ENCODE results near the gene ACTL10.
A peak's percentile ranks its signal among the peaks of the same experiment; 100 is the strongest.

The ACTL10 gene

DNA sequence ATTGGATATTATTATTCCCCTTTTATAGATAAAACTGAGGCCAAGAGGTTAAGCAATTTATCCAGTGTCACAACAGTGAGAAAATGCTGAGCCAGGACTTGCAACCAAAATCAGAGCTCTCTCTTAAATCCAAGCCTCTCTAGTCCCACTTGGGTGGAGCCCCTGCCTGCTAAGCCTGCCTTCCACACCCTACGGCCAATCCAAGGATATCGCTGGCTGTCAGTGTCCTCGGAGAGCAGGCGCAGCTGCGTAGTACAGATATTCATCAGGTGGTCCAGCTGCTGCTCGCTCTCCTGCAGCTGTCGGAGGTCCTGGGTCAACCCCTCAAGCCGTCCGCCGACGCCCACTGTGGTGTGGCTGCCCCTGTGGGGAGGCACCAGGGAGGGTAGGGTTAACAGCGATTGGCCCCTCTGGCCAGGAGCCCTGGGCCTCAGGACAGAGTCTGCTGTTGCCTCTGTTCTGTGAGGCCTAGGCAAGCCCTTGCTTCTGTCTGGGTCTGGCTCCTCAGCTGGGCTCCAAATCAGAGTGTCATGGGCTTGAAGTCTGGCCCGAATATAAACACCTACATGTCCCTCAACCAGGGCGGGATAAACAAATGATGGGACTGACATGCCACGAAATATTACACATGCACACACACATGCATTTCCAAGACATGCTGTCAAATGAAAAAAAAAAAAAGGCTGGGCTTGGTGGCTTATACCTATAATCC lies 11.4 kb downstream of the ACTL10 start:
- DNase-seq, result no peak

DNA sequence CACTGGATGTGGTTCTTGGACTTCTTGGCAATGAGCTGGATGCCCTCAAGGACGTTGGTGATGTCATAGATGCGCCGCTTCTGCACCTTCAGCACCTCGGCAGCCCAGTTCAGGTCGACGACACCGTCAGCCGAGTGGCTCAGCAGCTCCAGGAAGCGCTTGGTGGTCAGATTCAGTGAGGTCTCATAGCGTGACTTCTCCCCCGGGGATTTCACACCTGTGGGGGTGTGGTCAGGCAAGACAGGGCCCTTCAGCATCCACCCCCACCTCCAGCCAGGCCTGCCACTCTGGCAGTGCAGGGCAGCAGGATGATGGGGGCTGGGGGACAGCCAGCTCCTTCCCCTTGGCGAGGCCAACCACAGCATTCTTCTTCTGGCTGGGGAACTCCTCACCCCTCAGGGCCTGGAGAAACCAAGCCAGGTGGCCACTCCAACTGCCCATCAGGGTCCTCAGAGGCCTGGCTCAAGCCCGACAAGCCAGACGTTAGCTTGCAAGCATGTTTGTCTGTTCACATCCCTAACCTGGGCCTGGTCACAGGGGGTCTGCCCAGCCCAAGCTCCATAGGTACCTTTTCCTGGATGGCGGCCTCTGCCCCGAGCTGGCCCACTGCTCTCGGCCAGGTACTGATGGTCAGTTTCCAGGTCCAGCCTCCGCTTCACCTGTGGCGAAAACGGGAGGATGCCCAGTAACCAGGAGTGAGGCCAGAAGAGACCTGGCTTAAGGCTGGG lies 13.2 kb downstream of the ACTL10 start:
- DNase-seq, result no peak

DNA sequence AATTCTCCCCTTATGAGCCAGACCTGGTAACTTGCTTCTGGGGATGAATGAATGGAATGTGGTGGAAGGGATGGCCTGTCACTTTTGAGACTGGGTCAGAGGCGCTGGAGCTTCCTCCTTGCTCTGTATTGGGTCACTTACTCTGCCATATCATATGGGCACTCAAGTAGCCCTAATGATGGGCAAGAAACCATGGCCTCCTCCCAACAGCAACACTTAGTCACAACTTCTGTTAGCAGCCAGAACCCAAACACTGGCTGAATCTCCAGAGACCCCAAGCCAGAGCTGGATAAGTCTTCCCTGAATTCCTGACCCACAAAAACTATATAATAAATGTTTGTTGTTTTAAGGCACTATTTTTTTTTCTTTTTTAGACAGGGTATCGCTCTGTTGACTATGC lies 13.9 kb downstream of the ACTL10 start:
- DNase-seq, result no peak

DNA sequence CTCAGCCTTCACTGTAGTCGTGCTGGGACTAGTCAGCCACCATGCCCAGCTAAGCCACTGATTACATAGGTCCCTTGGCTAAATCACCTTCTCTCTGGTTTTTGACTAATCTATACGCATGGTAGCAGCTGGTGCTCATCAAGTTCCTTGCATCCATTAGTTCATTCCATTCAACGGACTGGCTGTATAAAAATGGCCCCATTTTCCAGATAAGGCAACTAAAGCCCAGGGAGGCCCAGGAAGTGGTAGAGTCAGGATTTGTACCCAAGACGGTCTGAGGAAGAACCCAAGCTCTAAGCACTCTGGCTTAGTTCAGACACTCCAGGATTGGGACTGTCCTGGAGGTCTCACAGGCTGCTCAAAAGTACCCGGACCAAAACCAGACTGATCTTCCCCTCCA lies 14.5 kb downstream of the ACTL10 start:
- DNase-seq, result no peak

DNA sequence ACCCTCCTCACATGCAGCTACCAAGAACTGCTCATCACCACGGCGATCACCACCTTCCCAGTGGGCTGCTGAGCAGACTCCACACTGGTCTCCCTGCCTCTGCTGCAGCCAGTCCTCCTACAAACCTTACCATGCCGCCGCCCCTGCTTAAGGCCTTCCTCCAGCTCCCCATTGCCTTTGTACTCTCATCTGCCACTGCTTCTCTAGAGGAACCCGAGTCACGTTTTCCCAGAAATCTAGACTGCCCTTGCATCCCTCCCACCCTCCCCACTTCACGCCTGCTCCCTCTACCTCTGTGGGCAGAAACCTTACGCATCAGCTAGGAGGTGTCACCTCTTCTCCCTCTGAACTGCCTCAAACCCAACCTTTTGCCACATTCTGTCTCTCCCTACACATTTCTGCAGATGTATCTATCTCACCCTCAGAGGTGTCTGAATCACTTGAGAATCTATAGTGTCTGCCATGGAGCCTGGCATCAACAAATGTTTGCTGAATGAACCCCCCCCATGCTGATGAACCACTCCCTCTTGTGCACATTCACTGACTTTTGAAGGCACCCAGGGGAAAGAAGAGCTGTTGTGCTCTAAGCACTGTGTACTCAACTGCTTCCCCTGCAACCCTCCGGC lies 15.1 kb downstream of the ACTL10 start:
- DNase-seq, result no peak

DNA sequence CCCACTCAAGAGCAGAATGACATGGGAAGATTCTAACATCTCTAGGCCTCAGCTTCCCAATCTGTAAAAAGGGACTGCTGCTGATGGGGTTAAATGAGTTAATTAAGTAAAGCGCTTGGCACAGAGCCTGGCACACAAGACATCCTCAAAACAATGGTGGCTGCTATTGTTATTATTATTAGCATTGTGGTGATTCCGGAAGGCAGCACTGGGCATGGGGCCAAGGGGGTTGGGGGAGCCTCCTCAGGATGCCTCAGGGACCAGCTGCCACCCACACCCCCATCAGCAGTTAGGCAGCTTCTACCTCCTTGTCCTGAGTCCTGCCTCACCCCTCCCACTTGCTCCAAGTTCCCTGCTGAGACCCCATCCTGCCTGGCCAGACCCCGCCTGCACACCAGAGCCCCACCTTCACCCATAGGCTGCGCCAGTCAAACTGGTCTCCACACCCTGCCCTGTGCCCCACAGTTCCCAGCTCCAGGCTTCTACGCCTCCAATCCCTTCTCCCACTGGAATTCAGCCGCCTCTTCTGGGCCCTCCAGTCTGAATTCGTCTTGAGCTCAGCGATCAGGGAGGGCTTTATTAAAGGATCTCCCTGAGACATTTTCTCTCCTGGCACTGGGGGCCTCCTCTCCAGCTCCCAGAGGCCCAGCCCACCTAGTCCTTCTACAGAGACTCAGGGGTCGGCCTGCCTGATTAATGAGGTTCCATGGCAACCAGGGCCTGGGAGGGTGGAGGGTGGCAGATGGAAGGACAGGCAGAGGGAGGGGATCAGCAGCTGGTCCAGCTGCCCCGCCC lies 18.0 kb downstream of the ACTL10 start:
- no peak for DNase-seq

DNA sequence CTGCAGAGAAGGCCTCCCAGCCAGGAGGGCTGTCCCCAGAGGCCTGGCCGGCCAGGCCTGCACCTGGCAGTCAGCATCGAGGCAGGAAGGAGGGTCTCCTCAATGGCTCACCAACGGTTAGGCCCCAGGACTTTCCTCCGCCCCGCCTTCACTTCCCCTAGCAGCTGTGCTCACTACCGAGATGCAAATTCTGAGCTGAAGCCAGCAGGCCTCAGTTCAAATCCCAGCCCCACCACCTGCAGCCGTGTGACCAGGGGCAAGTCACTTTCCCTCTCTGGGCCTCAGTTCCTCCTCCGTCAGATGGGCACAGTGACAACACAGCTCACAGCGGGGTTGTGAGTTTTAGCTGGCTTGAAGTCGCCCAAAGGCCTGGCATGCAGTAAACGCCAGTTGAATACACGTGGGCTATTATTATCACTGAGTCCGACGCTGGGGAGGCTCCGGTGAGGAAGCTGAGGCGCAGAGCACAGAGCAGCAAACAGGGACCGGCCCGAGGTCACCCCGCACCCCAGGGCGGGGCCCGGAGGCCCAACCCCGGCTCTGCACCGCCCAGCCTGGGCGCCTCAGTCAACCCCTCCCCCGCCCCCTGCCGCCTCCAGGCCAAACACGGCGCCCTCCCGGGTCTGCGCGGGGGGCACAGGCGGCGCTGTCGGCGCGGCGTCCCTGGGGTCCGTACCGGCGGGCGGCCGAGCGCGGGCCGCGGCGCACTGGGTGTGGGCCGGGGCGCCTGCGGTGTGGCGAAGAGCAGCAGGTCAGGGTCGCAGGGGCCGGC lies 18.8 kb downstream of the ACTL10 start:
- DNase-seq, result no peak

DNA sequence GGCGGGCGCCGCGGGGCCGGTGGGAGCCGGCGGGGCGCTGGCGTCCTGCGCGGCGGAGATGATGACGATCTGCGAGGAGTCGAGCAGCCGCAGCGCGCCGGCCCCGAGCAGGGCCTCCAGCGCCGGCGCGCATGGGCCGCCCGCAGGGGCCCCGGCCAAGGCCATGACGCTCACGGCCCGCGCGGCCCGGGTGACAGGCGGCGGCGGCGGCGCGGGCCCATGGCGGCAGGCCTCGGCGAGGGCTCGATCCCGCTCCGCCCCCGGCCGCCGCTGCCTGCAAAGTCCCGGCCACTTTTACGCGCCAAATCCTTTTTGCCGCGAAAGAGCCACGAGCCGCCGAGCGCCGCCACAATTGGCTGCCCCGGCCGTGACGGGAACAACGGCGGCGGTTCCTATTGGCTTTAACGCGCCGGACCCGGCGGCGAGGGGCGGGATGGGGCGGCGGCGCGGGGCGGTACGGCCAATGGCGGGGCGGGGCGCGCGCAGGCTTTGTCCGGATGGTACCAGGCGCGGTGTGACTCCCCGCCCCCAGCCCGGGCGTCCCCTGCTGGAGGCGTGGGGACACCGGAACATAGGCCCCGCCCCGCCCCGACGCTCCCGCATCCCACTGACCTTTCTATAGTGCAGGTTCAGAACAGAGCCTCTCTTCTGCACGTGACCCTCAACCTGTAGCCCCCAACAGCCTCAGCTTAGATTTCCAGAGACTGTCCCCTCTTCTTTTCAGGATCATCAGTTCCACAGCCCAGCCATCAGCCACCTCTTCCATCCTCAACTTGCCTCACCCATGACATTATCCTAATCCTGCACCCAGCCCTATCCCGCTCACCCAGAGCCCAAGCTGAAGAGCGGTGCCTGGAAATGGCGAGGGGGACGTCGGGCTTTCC lies 19.6 kb downstream of the ACTL10 start, which contains the start of gene E2F1:
Gene E2F1, minus strand, starts transcription at position 286 of the 884 bp plus-strand sequence. Its CDS starts 121 bp downstream, at position 165.
- DNase-seq, result peak; percentile 88

DNA sequence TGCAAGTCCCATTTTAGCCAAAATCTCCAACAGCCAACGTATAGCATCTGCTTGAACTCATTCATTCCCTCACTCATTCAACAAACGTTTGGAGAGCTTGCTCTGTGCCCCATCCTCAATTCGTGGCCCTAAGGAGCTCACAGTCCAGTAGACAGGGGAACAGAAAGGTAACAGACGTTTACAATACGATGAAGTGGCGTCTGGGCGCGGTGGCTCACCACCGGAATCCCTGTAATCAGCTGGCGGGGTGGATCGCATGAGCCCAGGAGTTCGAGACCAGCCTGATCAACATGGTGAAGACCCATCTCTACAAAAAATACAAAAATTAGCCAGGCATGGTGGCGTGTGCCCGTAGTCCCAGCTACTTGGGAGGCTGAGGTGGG lies 20.2 kb downstream of the ACTL10 start:
- DNase-seq, result no peak

DNA sequence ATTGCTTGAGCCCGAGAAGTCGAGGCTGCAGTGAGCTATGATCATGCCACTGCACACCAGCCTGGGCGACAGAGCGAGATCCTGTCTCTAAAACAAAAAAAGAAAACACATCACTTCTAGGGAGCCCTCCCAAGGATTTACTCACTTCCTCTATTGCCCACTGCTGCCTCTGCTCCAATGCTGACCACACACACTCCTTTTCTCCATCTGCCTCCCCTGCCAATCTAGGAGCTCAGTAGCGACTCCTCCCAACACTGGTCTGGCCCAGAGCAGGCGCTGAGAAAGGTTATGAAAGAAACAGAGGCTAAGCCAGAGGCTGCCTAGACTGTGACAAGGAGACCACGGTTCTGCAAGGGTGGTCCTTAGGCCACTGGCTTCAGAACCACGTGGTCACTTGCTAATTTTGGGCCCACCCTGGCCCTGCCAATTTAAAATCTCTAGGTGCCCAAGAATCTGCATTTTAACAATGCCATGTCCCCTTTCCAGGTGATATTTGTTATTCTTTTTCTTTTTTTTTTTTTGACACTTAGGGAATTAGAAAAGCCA lies 20.7 kb downstream of the ACTL10 start:
- DNase-seq, result no peak

DNA sequence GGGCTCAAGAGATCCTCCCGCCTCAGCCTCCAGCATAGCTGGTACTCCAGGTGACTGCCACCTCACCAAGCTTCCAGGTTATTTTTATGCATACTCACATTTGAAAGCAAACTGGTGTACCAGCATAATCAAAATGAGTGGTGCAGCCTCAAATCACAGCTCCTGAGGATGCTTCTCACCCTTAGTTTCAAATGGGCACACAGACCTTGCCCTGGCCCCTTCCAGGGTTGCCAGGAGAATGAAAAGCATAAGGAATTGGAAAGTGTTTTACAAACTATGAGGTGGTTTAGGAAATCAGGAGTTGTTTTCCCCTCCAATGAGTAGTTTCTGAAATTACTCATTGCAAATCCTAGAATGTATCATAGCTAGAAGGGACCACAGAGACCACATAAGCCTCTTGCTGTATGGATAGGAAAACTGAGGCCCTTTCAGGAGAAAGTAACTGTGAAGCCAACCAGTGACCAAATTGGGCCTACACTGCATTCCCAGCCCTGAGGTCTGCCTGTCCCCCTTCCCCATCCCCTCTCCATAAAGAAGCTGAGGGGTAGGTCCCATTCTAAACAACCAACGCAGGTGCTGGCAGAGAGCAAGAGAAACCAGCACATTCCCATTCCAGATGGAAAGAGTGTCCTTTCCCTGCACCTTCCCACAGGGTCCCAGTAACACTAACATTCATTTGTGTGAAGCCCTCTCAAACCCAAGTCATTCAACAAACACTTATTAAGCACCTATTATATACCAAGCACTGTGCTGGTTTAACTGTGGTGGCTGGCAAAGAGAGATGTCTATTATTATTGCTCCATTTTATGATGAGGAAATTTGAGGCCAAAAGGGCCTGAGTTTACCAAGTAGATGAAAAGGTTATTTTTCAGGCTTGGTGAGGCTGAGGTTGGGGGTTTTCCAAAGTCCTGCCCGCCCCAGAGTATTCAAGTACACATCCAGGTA lies 21.5 kb downstream of the ACTL10 start:
- DNase-seq, result no peak

DNA sequence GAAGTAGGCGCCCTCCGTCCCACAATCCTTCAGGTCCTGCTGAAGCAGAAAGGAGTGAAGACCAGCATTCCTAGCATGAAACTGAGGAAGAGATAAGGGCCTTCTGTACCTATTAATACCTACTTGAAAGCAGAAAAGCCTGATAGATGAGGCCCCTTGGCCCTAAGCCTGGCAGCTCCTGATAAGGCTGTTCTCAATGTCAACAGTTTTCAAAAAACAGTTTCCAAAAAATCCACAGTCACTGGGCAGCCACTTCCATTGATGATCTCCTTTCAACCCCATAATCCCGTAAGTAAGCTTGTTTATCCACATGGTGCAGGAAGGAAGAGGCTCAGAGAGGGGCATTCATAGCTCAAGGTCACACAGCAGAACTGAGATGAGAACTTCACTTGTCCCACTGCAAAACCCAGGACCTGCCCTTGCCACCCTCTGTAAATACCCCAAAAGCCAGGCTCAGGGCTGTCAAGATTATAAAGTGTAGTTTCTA lies 22.2 kb downstream of the ACTL10 start:
- DNase-seq, result no peak

DNA sequence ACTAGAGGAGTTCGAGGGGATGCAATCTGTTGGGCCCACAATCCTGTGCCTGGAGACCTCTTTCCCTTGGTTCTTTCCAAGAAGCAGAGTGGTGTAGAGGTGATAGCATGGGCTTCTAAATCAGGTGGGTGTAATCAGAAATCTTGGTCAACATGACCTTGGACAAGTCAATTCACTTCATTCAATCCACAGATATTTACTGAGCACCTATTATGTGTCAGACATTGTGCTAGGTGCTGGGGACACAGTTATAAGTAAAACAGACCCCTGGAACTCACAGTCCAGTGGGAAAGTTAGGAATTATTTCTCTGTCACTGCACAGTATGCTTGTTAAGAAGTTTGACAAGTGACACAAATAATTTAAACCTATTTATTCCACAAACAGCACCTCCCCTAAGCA lies 22.8 kb downstream of the ACTL10 start:
- no peak for DNase-seq

DNA sequence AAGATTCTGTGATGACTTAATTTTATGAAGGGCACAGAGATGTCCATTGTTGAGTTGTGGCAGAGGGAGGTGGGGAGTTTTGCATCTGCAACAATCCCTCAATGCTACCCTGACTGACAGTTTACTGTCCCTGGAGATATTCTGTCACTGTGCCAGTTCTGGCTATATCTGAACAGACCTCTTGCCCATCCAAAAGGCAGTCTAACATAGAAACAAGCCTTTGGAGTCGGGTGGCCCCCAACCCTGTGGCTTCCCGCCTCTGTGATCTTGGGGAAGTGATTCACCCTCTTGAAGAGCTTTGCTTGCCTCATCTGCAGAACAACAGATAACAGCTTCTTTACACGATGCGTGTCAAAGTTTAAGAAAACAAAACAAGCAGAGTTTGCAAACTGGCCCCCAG lies 23.2 kb downstream of the ACTL10 start:
- peak; percentile 46 for DNase-seq

DNA sequence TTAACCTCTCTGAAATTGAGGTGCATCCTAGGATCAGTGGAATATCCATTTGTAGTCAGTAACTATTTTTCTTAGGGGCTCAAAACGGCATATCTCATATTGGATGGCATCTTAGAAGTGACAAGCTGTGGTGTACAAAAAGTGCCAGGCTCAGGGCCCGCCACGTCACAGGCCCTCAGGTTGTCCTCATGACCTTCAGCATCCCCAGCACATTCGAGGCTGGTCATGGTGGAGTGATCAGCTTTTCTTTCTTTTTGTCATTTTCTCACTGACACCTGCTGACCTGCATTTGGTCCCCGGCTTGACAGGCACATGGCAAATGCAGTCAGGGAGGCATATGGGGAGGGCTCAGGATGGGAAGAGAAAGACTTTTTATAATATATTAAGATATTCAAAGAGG lies 26.5 kb downstream of the ACTL10 start:
- no peak for DNase-seq

DNA sequence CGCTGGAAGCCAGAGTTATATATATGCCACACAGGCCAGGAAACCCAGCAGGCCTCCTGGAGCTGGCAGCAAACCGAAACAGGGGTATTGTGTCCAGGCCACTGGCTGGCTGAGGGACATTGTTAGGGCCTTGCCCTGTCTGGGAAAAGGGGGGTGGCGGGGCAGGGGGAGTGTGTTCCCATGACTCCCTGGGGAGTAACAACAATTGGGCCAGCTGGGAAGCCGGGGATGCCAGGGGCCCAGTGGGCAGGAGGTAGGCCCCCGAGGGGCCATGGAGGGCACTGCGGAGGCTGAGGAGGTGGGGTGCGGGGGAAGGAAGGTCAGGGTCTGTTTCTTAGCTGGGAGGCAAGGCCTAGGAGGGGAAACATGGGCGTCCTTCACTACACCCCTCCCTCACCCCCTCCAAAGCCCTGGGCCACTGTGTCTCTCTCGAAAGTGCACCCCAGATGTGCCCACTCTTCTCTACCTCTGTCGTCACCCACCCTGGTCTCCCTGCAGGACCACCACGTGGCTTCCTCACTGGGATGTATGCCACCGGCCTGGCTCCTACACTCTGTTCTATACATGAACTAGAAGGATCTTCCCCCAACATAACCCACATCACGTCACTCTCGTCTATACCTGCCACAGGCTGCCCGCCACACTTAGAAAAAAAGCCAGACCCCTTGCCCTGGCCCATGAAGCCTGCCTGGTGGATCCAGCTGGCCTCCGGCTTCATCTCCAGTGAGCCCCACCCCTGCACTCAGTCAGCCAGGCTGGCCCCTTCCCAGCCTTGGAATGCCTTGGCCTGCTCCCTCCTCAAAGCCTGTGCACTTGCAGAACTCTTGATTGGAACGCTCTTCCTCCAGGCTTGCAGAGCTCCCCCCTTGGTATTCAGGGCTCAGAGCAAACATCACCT lies 27.2 kb downstream of the ACTL10 start:
- DNase-seq, result no peak

DNA sequence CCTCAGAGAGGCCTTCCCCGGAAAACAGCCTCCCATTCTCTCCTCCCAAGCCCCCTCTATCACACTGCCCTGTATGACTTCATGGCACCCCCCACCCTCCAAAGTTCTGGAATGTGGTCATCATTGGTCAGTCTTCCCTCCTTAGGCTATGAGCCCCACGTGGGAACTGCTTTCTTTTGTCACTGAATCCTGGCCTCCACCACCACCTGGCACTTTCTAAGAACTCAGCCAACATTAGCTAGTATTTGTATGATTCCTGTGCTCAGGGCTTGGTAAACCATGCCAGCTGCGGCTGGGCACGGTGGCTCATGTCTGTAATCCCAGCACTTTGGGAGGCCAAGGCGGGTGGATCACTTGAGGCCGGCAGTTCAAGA lies 27.9 kb downstream of the ACTL10 start:
- no peak for DNase-seq

DNA sequence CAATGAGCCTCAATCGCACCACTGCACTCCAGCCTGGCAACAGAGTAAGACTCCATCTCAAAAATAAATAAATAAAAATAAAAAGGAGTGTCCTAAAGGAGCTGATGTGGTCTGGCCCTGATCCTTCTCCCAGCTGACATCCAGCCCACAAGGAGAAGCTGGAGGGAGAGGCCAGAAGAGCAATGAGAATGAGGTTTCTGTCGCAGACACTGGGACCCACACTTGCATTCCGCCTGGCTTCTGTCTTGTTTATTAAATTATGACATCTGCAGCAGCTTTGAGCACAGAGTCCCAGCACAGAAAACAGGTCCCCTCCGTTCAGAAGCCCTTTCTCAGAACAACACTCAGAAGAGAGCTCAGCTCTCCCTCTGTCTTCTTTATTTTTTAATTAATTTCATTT lies 29.7 kb downstream of the ACTL10 start:
- DNase-seq, result no peak

DNA sequence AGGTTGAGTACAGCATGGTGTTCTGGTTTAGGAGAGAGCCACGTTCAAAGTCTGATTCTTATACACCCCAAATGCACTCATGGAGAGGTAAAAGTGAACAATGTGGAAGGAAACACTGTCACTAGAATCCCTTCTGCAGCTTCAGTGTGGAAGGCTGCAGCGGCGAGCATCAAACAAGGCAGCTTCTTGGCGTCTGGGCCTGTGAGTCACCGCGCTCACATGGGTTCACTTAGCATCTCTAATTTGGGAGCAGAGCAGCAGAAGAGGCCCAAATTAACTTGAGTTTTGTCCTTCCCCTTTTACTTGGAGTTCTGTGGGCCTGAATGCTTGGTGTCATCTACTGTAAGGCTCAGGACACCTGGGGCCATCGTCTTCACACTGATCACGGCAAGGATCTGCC lies 30.4 kb downstream of the ACTL10 start:
- no peak for DNase-seq

Measured in KG1 (cell line).